Activated CD8-positive, alpha-beta T cell treated with anti-CD3 and anti-CD28 coated beads, Interleukin-2, amount 10 ng/mL, durations not matched to agents 7 days and 5 days (primary cell): ENCODE data around the gene DOC2B. TPM values are rescaled to one million over a fixed set of nuclear protein-coding genes. Genes with fewer than 3 reads are reported as not detected.
"Not testable (repeated sequence)": the region's sequence is repeated elsewhere in the genome, so short reads cannot be mapped to it uniquely, and the experiment has no call there.

Source experiments
- ATAC-seq: fragments of 150-1000 bp; cut with Tn5 transposase; one replicate; pipeline ENCODE4 v1.10.0; 2021; ENCODE audit warnings: moderate library complexity
- CTCF ChIA-PET: fragments of 350-600 bp; sonication (Branson Sonifier 250); formaldehyde crosslinking; loops from one replicate; lab custom pipeline; 2021; ENCODE audit warnings: antibody characterized with exemption; lab: Charles Lee
- POLR2A ChIA-PET: fragments of 350-600 bp; sonication (Branson Sonifier 250); formaldehyde crosslinking; loops from one replicate; lab custom pipeline; 2021; ENCODE audit warnings: antibody characterized with exemption; lab: Charles Lee
- DNase-seq: peaks from one replicate; pipeline ENCODE4 v3.0.0-alpha.2; 2020
- H3K27ac Mint-ChIP-seq: one replicate; pipeline ENCODE4 v1.8.0; 2021; ENCODE audit warnings: mild to moderate bottlenecking, mixed read lengths
- H3K27me3 Mint-ChIP-seq: one replicate; pipeline ENCODE4 v1.8.0; 2021; ENCODE audit warnings: low read depth, mixed read lengths
- H3K36me3 Mint-ChIP-seq: one replicate; pipeline ENCODE4 v1.8.0; 2021; ENCODE audit warnings: low read depth, mixed read lengths
- H3K4me1 Mint-ChIP-seq: one replicate; pipeline ENCODE4 v1.8.0; 2021; ENCODE audit warnings: low read depth, mixed read lengths
- H3K4me3 Mint-ChIP-seq: one replicate; pipeline ENCODE4 v1.8.0; 2021; ENCODE audit warnings: mild to moderate bottlenecking, mixed read lengths
- H3K9me3 Mint-ChIP-seq: one replicate; pipeline ENCODE4 v1.8.0; 2022; ENCODE audit warnings: mixed read lengths; ENCODE audit not compliant: insufficient read depth
- total RNA-seq, 2 experiments: library from RNA; stranded (reverse); gene quantifications; one replicate each; pipeline ENCODE4 v1.2.3, GENCODE V29; 2021

DOC2B gene
- total RNA-seq, 2 experiments from 2014 or later, result not detected

GRCh38 chr17:144936-145670, 36.3 kb downstream of the DOC2B start:
- no peak overlapping the region for H3K4me3 Mint-ChIP-seq
- DNase-seq, result peak; percentile 17
- no peak overlapping the region for H3K27ac Mint-ChIP-seq
- no peaks in the 10 kb centered on the region for H3K9me3 Mint-ChIP-seq
- CTCF ChIA-PET, result interaction anchor here (0.7 to 1.9 kb wide), 2 partner anchors 556 to 836 kb away, joined by 3 to 5 read pairs; no protein-coding TSS in a partner anchor
- peaks cover 2% of the 10 kb centered on the region for H3K27me3 Mint-ChIP-seq
- no peaks in the 10 kb centered on the region for H3K36me3 Mint-ChIP-seq
- POLR2A ChIA-PET, result interaction anchor here (0.5 kb wide), 1 partner anchor 241 kb away, joined by 3 read pairs; no protein-coding TSS in a partner anchor
- H3K4me1 Mint-ChIP-seq, result no peaks in the 10 kb centered on the region
- no peak for ATAC-seq

- ChIA-PET POLR2A (no interaction called here), CTCF (no interaction called here)
- DNase-seq (peak; percentile 86), ATAC-seq (peak; percentile 84)
- Mint-ChIP-seq H3K9me3 (no peaks in the 10 kb centered on the region), H3K4me3 (no peak overlapping the region), H3K36me3 (no peaks in the 10 kb centered on the region), H3K4me1 (no peaks in the 10 kb centered on the region), H3K27me3 (peaks cover 2% of the 10 kb centered on the region), H3K27ac (no peak overlapping the region)
These were observed 37.6 kb downstream of the DOC2B start for GRCh38 chr17:143785-144281.

- no peak overlapping the region for H3K27ac Mint-ChIP-seq
- POLR2A ChIA-PET, result no interaction called here
- CTCF ChIA-PET, result no interaction called here
- no peaks in the 10 kb centered on the region for H3K36me3 Mint-ChIP-seq
- H3K27me3 Mint-ChIP-seq, result peaks cover 2% of the 10 kb centered on the region
- H3K4me3 Mint-ChIP-seq, result no peak overlapping the region
- ATAC-seq, result no peak
- H3K9me3 Mint-ChIP-seq, result no peaks in the 10 kb centered on the region
- DNase-seq, result peak; percentile 19
- no peaks in the 10 kb centered on the region for H3K4me1 Mint-ChIP-seq
These were observed 38.3 kb downstream of the DOC2B start for GRCh38 chr17:142876-143784.

- no peaks in the 10 kb centered on the region for H3K9me3 Mint-ChIP-seq
- DNase-seq (peak; percentile 30), ATAC-seq (no peak)
- POLR2A ChIA-PET, result no interaction called here
- H3K27ac Mint-ChIP-seq, result no peak overlapping the region
- no peaks in the 10 kb centered on the region for H3K36me3 Mint-ChIP-seq
- no peak overlapping the region for H3K4me3 Mint-ChIP-seq
- CTCF ChIA-PET, result no interaction called here
- H3K27me3 Mint-ChIP-seq, result peaks cover 2% of the 10 kb centered on the region
- H3K4me1 Mint-ChIP-seq, result no peaks in the 10 kb centered on the region
These were observed 39.3 kb downstream of the DOC2B start for GRCh38 chr17:142102-142661.

- H3K4me3 Mint-ChIP-seq, H3K36me3 Mint-ChIP-seq, H3K27ac Mint-ChIP-seq, H3K4me1 Mint-ChIP-seq, POLR2A ChIA-PET, H3K27me3 Mint-ChIP-seq, ATAC-seq, CTCF ChIA-PET, H3K9me3 Mint-ChIP-seq: not testable (repeated sequence)
- peak; percentile 17 for DNase-seq
These were observed 41.8 kb downstream of the DOC2B start for GRCh38 chr17:139401-140205.

GRCh38 chr17:137166-137807, 44.2 kb downstream of the DOC2B start, which contains the start of gene SCGB1C2:
TSS of gene SCGB1C2 (plus strand) at chr17:137569. CDS start at chr17:137591, 22 bp downstream.
- H3K4me1 Mint-ChIP-seq, H3K27me3 Mint-ChIP-seq, DNase-seq, H3K27ac Mint-ChIP-seq, H3K9me3 Mint-ChIP-seq, ATAC-seq, POLR2A ChIA-PET, CTCF ChIA-PET, H3K36me3 Mint-ChIP-seq, H3K4me3 Mint-ChIP-seq: not testable (repeated sequence)

- H3K9me3 Mint-ChIP-seq, H3K36me3 Mint-ChIP-seq, H3K4me1 Mint-ChIP-seq, H3K4me3 Mint-ChIP-seq, H3K27ac Mint-ChIP-seq, POLR2A ChIA-PET, H3K27me3 Mint-ChIP-seq, CTCF ChIA-PET: not testable (repeated sequence)
- ATAC-seq (peak; percentile 95), DNase-seq (peak; percentile 85)
These were observed 44.9 kb downstream of the DOC2B start for GRCh38 chr17:136531-136930.

GRCh38 chr17:135895-136294, 45.6 kb downstream of the DOC2B start:
- CTCF ChIA-PET, DNase-seq, H3K27ac Mint-ChIP-seq, H3K36me3 Mint-ChIP-seq, POLR2A ChIA-PET, ATAC-seq, H3K4me1 Mint-ChIP-seq, H3K9me3 Mint-ChIP-seq, H3K27me3 Mint-ChIP-seq, H3K4me3 Mint-ChIP-seq: not testable (repeated sequence)

- H3K9me3 Mint-ChIP-seq, H3K4me1 Mint-ChIP-seq, DNase-seq, CTCF ChIA-PET, H3K27ac Mint-ChIP-seq, H3K4me3 Mint-ChIP-seq, H3K27me3 Mint-ChIP-seq, H3K36me3 Mint-ChIP-seq, ATAC-seq, POLR2A ChIA-PET: not testable (repeated sequence)
These were observed 46.4 kb downstream of the DOC2B start for GRCh38 chr17:135022-135421.

GRCh38 chr17:134332-134785, 47.1 kb downstream of the DOC2B start:
- H3K36me3 Mint-ChIP-seq, H3K27me3 Mint-ChIP-seq, H3K9me3 Mint-ChIP-seq, H3K4me3 Mint-ChIP-seq, POLR2A ChIA-PET, CTCF ChIA-PET, H3K4me1 Mint-ChIP-seq, H3K27ac Mint-ChIP-seq: not testable (repeated sequence)
- DNase-seq, result peak; percentile 45
- ATAC-seq, result peak; percentile 67

GRCh38 chr17:133932-134331, 47.5 kb downstream of the DOC2B start:
- POLR2A ChIA-PET, DNase-seq, H3K36me3 Mint-ChIP-seq: not testable (repeated sequence)

More at GRCh38 chr17:133932-134331, 47.5 kb downstream of the DOC2B start:
- H3K4me3 Mint-ChIP-seq, ATAC-seq, H3K9me3 Mint-ChIP-seq, CTCF ChIA-PET, H3K27ac Mint-ChIP-seq, H3K4me1 Mint-ChIP-seq, H3K27me3 Mint-ChIP-seq: not testable (repeated sequence)
